IMR-90 (cell line): ENCODE data around the gene MEF2B. TPM values are rescaled to one million over a fixed set of nuclear protein-coding genes. Genes with fewer than 3 reads are reported as not detected.

Experiments
- ATAC-seq: fragments of 200-7000 bp; cut with Tn5 transposase; 2 replicates; pipeline ENCODE4 v1.9.1; 2020; ENCODE audit warnings: low read depth, mild to moderate bottlenecking, moderate library complexity
- BruUV-seq: library from RNA; stranded (reverse); fragments of 400-500 nt; replicated peaks from 2 replicates; lab custom pipeline; 2021; lab: Mats Ljungman, UMichigan
- CTCF ChIA-PET: fragments of 300-600 bp; formaldehyde crosslinking; extraction: SDS; loops from one replicate; lab custom pipeline; 2021; ENCODE audit warnings: antibody characterized with exemption; lab: Yijun Ruan, JAX
- POLR2A ChIA-PET: fragments of 300-600 bp; sonication (Branson Sonifier 250); formaldehyde crosslinking; loops from one replicate; lab custom pipeline; 2022; ENCODE audit warnings: antibody characterized with exemption; ENCODE audit not compliant: unreplicated experiment; lab: Charles Lee
- DNase-seq: peaks from one replicate; pipeline ENCODE4 v3.0.0; 2013
- H2AFZ ChIP-seq: replicated peaks from 2 replicates; pipeline ENCODE3; 2013; ENCODE audit warnings: low read length, mild to moderate bottlenecking; ENCODE audit not compliant: poor library complexity
- H2AK5ac ChIP-seq: 2 replicates; pipeline ENCODE4 v1.6.1; 2013; ENCODE audit warnings: low read depth, low read length, inconsistent platforms
- H2AK9ac ChIP-seq: replicated peaks from 2 replicates; pipeline ENCODE3; 2013; ENCODE audit warnings: mild to moderate bottlenecking, low read depth, low read length, moderate library complexity; ENCODE audit not compliant: poor library complexity
- H2BK120ac ChIP-seq: 2 replicates; pipeline ENCODE4 v1.6.1; 2013; ENCODE audit warnings: low read depth, low read length, inconsistent platforms
- H2BK15ac ChIP-seq: 3 replicates; pipeline ENCODE4 v1.6.1; 2013; ENCODE audit warnings: low read depth, low read length, inconsistent platforms
- H2BK20ac ChIP-seq: 2 replicates; pipeline ENCODE4 v1.6.1; 2013; ENCODE audit warnings: low read depth, mild to moderate bottlenecking, inconsistent platforms, low read length, moderate library complexity
- H2BK5ac ChIP-seq: 2 replicates; pipeline ENCODE4 v1.6.1; 2013; ENCODE audit warnings: mild to moderate bottlenecking, low read depth, low read length, inconsistent platforms; ENCODE audit not compliant: poor library complexity, severe bottlenecking
- H3K14ac ChIP-seq: replicated peaks from 2 replicates; pipeline ENCODE4 v1.6.1; 2013; ENCODE audit warnings: low read depth, low read length, inconsistent platforms
- H3K18ac ChIP-seq: 2 replicates; pipeline ENCODE4 v1.6.1; 2013; ENCODE audit warnings: low read depth, low read length, control low read depth
- H3K23ac ChIP-seq: 2 replicates; pipeline ENCODE4 v1.6.1; 2013; ENCODE audit warnings: low read depth, low read length, inconsistent platforms
- H3K27ac ChIP-seq: 2 replicates; pipeline ENCODE4 v1.5.1; 2013; ENCODE audit warnings: mild to moderate bottlenecking, control low read depth, low read length; ENCODE audit not compliant: insufficient read depth
- H3K27me3 ChIP-seq: 2 replicates; pipeline ENCODE4 v1.6.1; 2013; ENCODE audit warnings: low read length; ENCODE audit not compliant: control insufficient read depth, insufficient read depth
- H3K36me3 ChIP-seq: 2 replicates; pipeline ENCODE4 v1.6.1; 2013; ENCODE audit warnings: low read length, mixed read lengths; ENCODE audit not compliant: control insufficient read depth, insufficient read depth
- H3K4ac ChIP-seq: 2 replicates; pipeline ENCODE4 v1.6.1; 2013; ENCODE audit warnings: low read depth, low read length, inconsistent platforms
- H3K4me1 ChIP-seq: 2 replicates; pipeline ENCODE4 v1.6.1; 2013; ENCODE audit warnings: low read length, mixed read lengths; ENCODE audit not compliant: control insufficient read depth, insufficient read depth
- H3K4me2 ChIP-seq: 2 replicates; pipeline ENCODE4 v1.6.1; 2013; ENCODE audit warnings: low read depth, mild to moderate bottlenecking, control low read depth, low read length, moderate library complexity
- H3K4me3 ChIP-seq: 2 replicates; pipeline ENCODE4 v1.5.1; 2013; ENCODE audit warnings: low read depth, mild to moderate bottlenecking, control low read depth, low read length, moderate library complexity; ENCODE audit not compliant: insufficient read depth
- H3K56ac ChIP-seq: 2 replicates; pipeline ENCODE4 v1.6.1; 2013; ENCODE audit warnings: low read length, inconsistent platforms; ENCODE audit not compliant: insufficient read depth; ENCODE audit errors: extremely low read depth
- H3K79me1 ChIP-seq, 2 experiments: 2 replicates each; pipeline ENCODE4 v1.6.1; 2013; ENCODE audit warnings: low read length in 2 of 2, inconsistent platforms in 1 of 2, low read depth in 1 of 2
- H3K9ac ChIP-seq: 2 replicates; pipeline ENCODE4 v1.6.1; 2013; ENCODE audit warnings: low read depth, low read length, control low read depth
- H3K9me1 ChIP-seq: 2 replicates; pipeline ENCODE4 v1.6.1; 2013; ENCODE audit warnings: low read length, inconsistent platforms; ENCODE audit not compliant: insufficient read depth
- H3K9me3 ChIP-seq: 2 replicates; pipeline ENCODE4 v1.6.1; 2013; ENCODE audit warnings: low read length; ENCODE audit not compliant: control insufficient read depth, insufficient read depth
- H4K20me1 ChIP-seq: 2 replicates; pipeline ENCODE4 v1.6.1; 2013; ENCODE audit warnings: low read length, inconsistent platforms; ENCODE audit not compliant: insufficient read depth
- H4K5ac ChIP-seq: 2 replicates; pipeline ENCODE4 v1.6.1; 2013; ENCODE audit warnings: mild to moderate bottlenecking, low read depth, low read length, control low read depth
- H4K8ac ChIP-seq, 2 experiments: 2 replicates each; pipeline ENCODE4 v1.6.1; 2013; ENCODE audit warnings: low read depth in 2 of 2, low read length in 2 of 2, control low read depth in 1 of 2, inconsistent platforms in 1 of 2
- H4K91ac ChIP-seq: 2 replicates; pipeline ENCODE4 v1.6.1; 2013; ENCODE audit warnings: low read depth, low read length, inconsistent platforms; ENCODE audit not compliant: insufficient read depth
- CEBPB ChIP-seq: IDR thresholded peaks from 2 replicates; pipeline ENCODE4 v1.6.1; 2012; ENCODE audit warnings: low read depth, low read length, improper control_type of control experiment
- ELK1 ChIP-seq: fragments of 150-350 bp; IDR thresholded peaks from 2 replicates; pipeline ENCODE4 v1.6.1; 2016; ENCODE audit warnings: low read depth, mild to moderate bottlenecking, low read length, moderate library complexity, borderline replicate concordance
- MXI1 ChIP-seq: IDR thresholded peaks from 2 replicates; pipeline ENCODE4 v1.6.1; 2012; ENCODE audit warnings: low read depth, mild to moderate bottlenecking, low read length, moderate library complexity, borderline replicate concordance
- POLR2A ChIP-seq: IDR thresholded peaks from 2 replicates; pipeline ENCODE4 v1.6.1; 2012; ENCODE audit warnings: mild to moderate bottlenecking, low read depth, low read length
- RCOR1 ChIP-seq: IDR thresholded peaks from 2 replicates; pipeline ENCODE4 v1.6.1; 2012; ENCODE audit warnings: mild to moderate bottlenecking, low read length, improper control_type of control experiment; ENCODE audit not compliant: insufficient replicate concordance
- WGBS, 2 experiments: methylation state at CpG; one replicate each; pipeline versions ENCODE4 v1.1.5 to v1.1.7; 2013; ENCODE audit warnings: missing lambda C conversion rate in 2 of 2; ENCODE audit not compliant: insufficient read length in 1 of 2; ENCODE audit errors: extremely low coverage in 2 of 2; 5-methylcytosine and 5-hydroxymethylcytosine counted together
- dilution Hi-C: fragments of 300-500 bp; cut with HindIII; formaldehyde crosslinking; loops from one replicate; pipeline ENCODE4 v1.14.3; 2018; ENCODE audit warnings: low sequenced_read_pairs; ENCODE audit not compliant: unreplicated experiment
- in situ Hi-C: fragments of 300-500 bp; cut with MboI; formaldehyde crosslinking; loops from 3 replicates; pipeline ENCODE4 v1.14.3; 2019; ENCODE audit warnings: low sequenced_read_pairs, inconsistent platforms, mixed read lengths
- intact Hi-C: fragments of 100-400 bp; cut with micrococcal nuclease; formaldehyde crosslinking; loops from 2 replicates; pipeline ENCODE4 v1.10.0; 2022
- polyA plus RNA-seq, 3 experiments: library from polyadenylated mRNA; depleted of rRNA; stranded (reverse); fragments of >200 nt; gene quantifications; 2 replicates each; pipeline ENCODE4 v1.2.3, GENCODE V29; 2012; ENCODE audit warnings: low replicate concordance in 1 of 3
- total RNA-seq: library from RNA; depleted of rRNA; stranded (reverse); fragments of >200 nt; gene quantifications from 2 replicates; pipeline ENCODE4 v1.2.3, GENCODE V29; 2012
- TF ChIP-seq, protein P1 (sequence below): fragments of 150-350 bp; IDR thresholded peaks from 2 replicates; pipeline ENCODE4 v1.6.1; 2017; ENCODE audit warnings: mild to moderate bottlenecking, antibody characterized with exemption, low read length, low read depth

The MEF2B gene
- total and polyA plus RNA-seq, 2 of the 4 experiments (the other 2 are of a cell fraction), result 0.18 to 0.94 TPM

DNA sequence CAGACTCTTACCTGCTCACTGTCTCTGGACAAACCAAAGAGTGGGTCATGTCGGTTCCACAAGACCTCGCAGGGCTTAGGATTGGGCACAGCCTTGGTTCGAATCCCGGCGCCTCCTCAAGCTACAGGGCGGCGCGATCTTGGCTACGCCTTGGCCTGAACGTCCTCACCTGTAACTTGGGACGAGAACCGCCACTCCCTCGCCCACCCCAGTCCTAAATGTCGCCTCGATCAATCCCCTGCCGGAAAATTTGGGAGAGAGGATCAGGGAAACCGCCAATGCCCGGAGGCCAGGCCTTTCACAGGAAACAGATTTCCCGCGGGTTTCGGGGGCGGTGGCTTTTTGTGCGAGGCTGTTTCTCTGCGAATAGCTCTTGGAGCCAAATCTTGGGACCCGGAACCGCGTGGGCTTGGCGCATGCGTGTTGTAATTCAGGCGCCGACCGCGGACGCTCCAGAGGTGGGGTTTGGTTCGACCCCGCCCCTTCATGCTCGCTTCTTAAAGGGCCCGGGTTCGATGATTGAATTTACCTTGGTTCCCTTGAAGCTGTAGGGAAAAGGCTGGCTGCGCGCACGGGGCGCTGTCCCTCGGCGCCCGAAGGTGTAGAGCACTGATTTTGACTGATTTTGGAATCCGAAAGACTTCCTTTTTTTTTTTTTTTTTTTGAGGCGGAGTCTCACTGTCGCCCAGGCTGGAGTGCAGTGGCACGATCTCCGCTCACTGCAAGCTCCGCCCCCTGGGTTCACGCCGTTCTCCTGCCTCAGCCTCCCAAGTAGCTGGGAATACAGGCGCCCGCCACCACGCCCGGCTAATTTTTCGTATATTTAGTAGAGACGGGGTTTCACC lies 33.2 kb upstream of the MEF2B start, which contains the start of gene NR2C2AP:
Gene NR2C2AP, minus strand, starts transcription at position 403 of the 845 bp plus-strand sequence. Its CDS starts 354 bp downstream, at position 49.
- Histone ChIP-seq H3K9me3 (no peaks in the 10 kb centered on the region), H4K91ac (peak within 1 kb of the TSS; percentile 29; the same call in 1 of the 2 replicates), H3K23ac (peak within 1 kb of the TSS; percentile 4; the same call in 1 of the 2 replicates), H2AFZ (peak within 1 kb of the TSS; percentile 90), H3K4me2 (peak within 1 kb of the TSS; percentile 84), H4K5ac (0 out of 2 replicates have a peak within 1 kb of the TSS, but pooled peaks have one; percentile 18), H3K9ac (peak within 1 kb of the TSS; percentile 69), H3K79me1 (peaks cover 5 to 20% of the 10 kb centered on the region in 2 experiments), H3K36me3 (peaks cover 27% of the 10 kb centered on the region), H3K27me3 (peaks cover 10% of the 10 kb centered on the region; the same call in 1 of the 2 replicates), H2AK5ac (peak within 1 kb of the TSS; percentile 26), H3K4me1 (peaks cover 3% of the 10 kb centered on the region; the same call in 1 of the 2 replicates), H2AK9ac (peak within 1 kb of the TSS; percentile 95), H2BK15ac (no peak within 1 kb of the TSS), H4K20me1 (no peaks in the 10 kb centered on the region), H3K27ac (peak within 1 kb of the TSS; percentile 45; the same call in 1 of the 2 replicates), H3K56ac (no peak within 1 kb of the TSS; the same call in 1 of the 2 replicates), H3K14ac (peak within 1 kb of the TSS; percentile 30), H3K4me3 (peak within 1 kb of the TSS; percentile 54), H2BK5ac (peak within 1 kb of the TSS; percentile 16), H3K9me1 (0 out of 2 replicates have a peak, but pooled peaks cover 5% of the 10 kb centered on the region), H3K18ac (no peak within 1 kb of the TSS), H2BK20ac (no peak within 1 kb of the TSS), H4K8ac (peak within 1 kb of the TSS; percentile 69; a peak in 3 of 4 replicates), H3K4ac (peak within 1 kb of the TSS; percentile 79), H2BK120ac (no peak within 1 kb of the TSS)
- ATAC-seq (peak; percentile 92), DNase-seq (peak; percentile 83)
- 2% methylated on average over 29 of the region's 60 CpGs; no CpG with 5 or more reads in 1 of the 2 experiments for WGBS, 2 experiments
- no TSS peak for BruUV-seq
- ChIA-PET POLR2A (interaction anchor here (0.6 to 1.0 kb wide), 7 partner anchors 9 to 124 kb away, joined by 3 to 26 read pairs (median 6); partner anchors contain the start of gene BORCS8), CTCF (interaction anchor here (0.6 to 1.0 kb wide), 4 partner anchors 16 to 45 kb away, joined by 3 read pairs; no protein-coding TSS in a partner anchor)
- TF ChIP-seq RCOR1 (no peak), MXI1 (peak; percentile 77; the same call in 1 of the 2 replicates), POLR2A (no peak), CEBPB (no peak), ELK1 (no peak)
- TF ChIP-seq, protein P1, sequence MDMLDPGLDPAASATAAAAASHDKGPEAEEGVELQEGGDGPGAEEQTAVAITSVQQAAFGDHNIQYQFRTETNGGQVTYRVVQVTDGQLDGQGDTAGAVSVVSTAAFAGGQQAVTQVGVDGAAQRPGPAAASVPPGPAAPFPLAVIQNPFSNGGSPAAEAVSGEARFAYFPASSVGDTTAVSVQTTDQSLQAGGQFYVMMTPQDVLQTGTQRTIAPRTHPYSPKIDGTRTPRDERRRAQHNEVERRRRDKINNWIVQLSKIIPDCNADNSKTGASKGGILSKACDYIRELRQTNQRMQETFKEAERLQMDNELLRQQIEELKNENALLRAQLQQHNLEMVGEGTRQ, result no peak
- in situ Hi-C loops, result no loop called here
- dilution Hi-C loops, result no loop called here
- intact Hi-C loops, result no loop called here
